Endothelial cell (in vitro differentiated cells): ENCODE measurements around the gene IP6K2. TPM values are rescaled to one million over a fixed set of nuclear protein-coding genes. Genes with fewer than 3 reads are reported as not detected.

ENCODE experiments used
- DNase-seq: peaks from one replicate; pipeline ENCODE4 v3.0.0; 2021; ENCODE audit warnings: low spot score
- H3K27ac Mint-ChIP-seq: one replicate; pipeline ENCODE4 v1.8.0; 2021; ENCODE audit warnings: mixed read lengths, inconsistent platforms; ENCODE audit not compliant: unreplicated experiment
- H3K27me3 Mint-ChIP-seq: one replicate; pipeline ENCODE4 v1.8.0; 2021; ENCODE audit warnings: mild to moderate bottlenecking, moderate library complexity, mixed read lengths, inconsistent platforms; ENCODE audit not compliant: unreplicated experiment
- H3K36me3 Mint-ChIP-seq: one replicate; pipeline ENCODE4 v1.8.0; 2021; ENCODE audit warnings: mild to moderate bottlenecking, low read depth, mixed read lengths, inconsistent platforms; ENCODE audit not compliant: unreplicated experiment
- H3K4me1 Mint-ChIP-seq: one replicate; pipeline ENCODE4 v1.8.0; 2021; ENCODE audit warnings: mild to moderate bottlenecking, mixed read lengths, inconsistent platforms; ENCODE audit not compliant: unreplicated experiment
- H3K4me3 Mint-ChIP-seq: one replicate; pipeline ENCODE4 v1.8.0; 2021; ENCODE audit warnings: mild to moderate bottlenecking, mixed read lengths, inconsistent platforms; ENCODE audit not compliant: unreplicated experiment
- H3K9me3 Mint-ChIP-seq: one replicate; pipeline ENCODE4 v1.8.0; 2021; ENCODE audit warnings: mixed read lengths, inconsistent platforms; ENCODE audit not compliant: unreplicated experiment
- CTCF ChIP-seq: fragments of 200-600 bp; sonication (generic); IDR thresholded peaks from one replicate; pipeline ENCODE4 v1.5.0; 2021; ENCODE audit warnings: antibody characterized with exemption; ENCODE audit not compliant: unreplicated experiment
- total RNA-seq: library from RNA; stranded (reverse); fragmentation: NEBNext Ultra II Directional; extraction: Animal tissue kit (Norgen Biotek cat#: 25700); gene quantifications from one replicate; pipeline ENCODE4 v1.2.1, GENCODE V29; 2021; ENCODE audit not compliant: unreplicated experiment

IP6K2 gene
- total RNA-seq, 1 donor from 2014 or later: 87.9 TPM

GRCh38 chr3:48689384-48689783 is 27.6 kb downstream of the IP6K2 start:
- no peak for TF ChIP-seq CTCF
- H3K9me3 Mint-ChIP-seq: no peaks in the 10 kb centered on the region
- H3K27me3 Mint-ChIP-seq: peaks cover 11% of the 10 kb centered on the region
- peaks cover 32% of the 10 kb centered on the region for H3K36me3 Mint-ChIP-seq
- peaks cover 12% of the 10 kb centered on the region for H3K4me1 Mint-ChIP-seq
- DNase-seq: no peak
- H3K27ac Mint-ChIP-seq: no peak overlapping the region
- H3K4me3 Mint-ChIP-seq: no peak overlapping the region

GRCh38 chr3:48688737-48689075 is 28.3 kb downstream of the IP6K2 start:
- DNase-seq: no peak
- Mint-ChIP-seq H3K4me1 (peaks cover 17% of the 10 kb centered on the region), H3K36me3 (peaks cover 31% of the 10 kb centered on the region), H3K27me3 (peaks cover 11% of the 10 kb centered on the region), H3K27ac (no peak overlapping the region), H3K4me3 (no peak overlapping the region), H3K9me3 (no peaks in the 10 kb centered on the region)
- no peak for TF ChIP-seq CTCF

- no peaks in the 10 kb centered on the region for H3K9me3 Mint-ChIP-seq
- peaks cover 26% of the 10 kb centered on the region for H3K36me3 Mint-ChIP-seq
- H3K27me3 Mint-ChIP-seq: peaks cover 11% of the 10 kb centered on the region
- no peak for DNase-seq
- TF ChIP-seq CTCF: no peak
- peak overlapping the region; percentile 62 for H3K4me3 Mint-ChIP-seq
- peaks cover 22% of the 10 kb centered on the region for H3K4me1 Mint-ChIP-seq
- no peak overlapping the region for H3K27ac Mint-ChIP-seq
These were observed 28.8 kb downstream of the IP6K2 start for GRCh38 chr3:48688032-48688736.

- no peak for DNase-seq
- no peak for TF ChIP-seq CTCF
- Mint-ChIP-seq H3K4me1 (peaks cover 27% of the 10 kb centered on the region), H3K27ac (no peak overlapping the region), H3K27me3 (peaks cover 11% of the 10 kb centered on the region), H3K9me3 (no peaks in the 10 kb centered on the region), H3K36me3 (peaks cover 23% of the 10 kb centered on the region), H3K4me3 (no peak overlapping the region)
These were observed 29.8 kb downstream of the IP6K2 start for GRCh38 chr3:48687220-48687678.

GRCh38 chr3:48686538-48687219 is 30.3 kb downstream of the IP6K2 start:
- H3K27ac Mint-ChIP-seq: peak overlapping the region; percentile 26
- peaks cover 27% of the 10 kb centered on the region for H3K4me1 Mint-ChIP-seq

More at GRCh38 chr3:48686538-48687219, 30.3 kb downstream of the IP6K2 start:
- no peaks in the 10 kb centered on the region for H3K9me3 Mint-ChIP-seq
- peaks cover 11% of the 10 kb centered on the region for H3K27me3 Mint-ChIP-seq
- H3K4me3 Mint-ChIP-seq: peak overlapping the region; percentile 94
- DNase-seq: no peak
- no peak for TF ChIP-seq CTCF
- peaks cover 27% of the 10 kb centered on the region for H3K36me3 Mint-ChIP-seq
